Lower leg skin (tissue), 4 donors: Measurements from ENCODE around the gene TFAP2A. TPM values are rescaled to one million over a fixed set of nuclear protein-coding genes. Genes with fewer than 3 reads are reported as not detected.

Experiments
- DNase-seq, 2 donors: peaks; one replicate each; pipeline ENCODE4 v3.0.0-alpha.2; 2019; ENCODE audit warnings: low spot score in 2 of 2
- H3K4me3 ChIP-seq: fragments of 200-600 bp; sonication (generic); 2 replicates; pipeline ENCODE4 v1.5.1; 2017; ENCODE audit warnings: mild to moderate bottlenecking, low read depth; ENCODE audit not compliant: poor library complexity, severe bottlenecking
- CTCF ChIP-seq, 3 donors: fragments of 450-650 bp; IDR thresholded peaks; one replicate each; pipeline ENCODE4 v1.5.1; 2016; ENCODE audit warnings: antibody characterized with exemption in 3 of 3, mild to moderate bottlenecking in 3 of 3, moderate library complexity in 2 of 3
- POLR2A ChIP-seq, 2 donors: fragments of 450-650 bp; IDR thresholded peaks; one replicate each; pipeline ENCODE4 v1.6.1; 2016 to 2017; ENCODE audit warnings: antibody characterized with exemption in 2 of 2, mild to moderate bottlenecking in 1 of 2, moderate library complexity in 1 of 2
- WGBS, 2 donors: methylation state at CpG; one replicate each; pipeline ENCODE4 v1.1.5; 2018; 5-methylcytosine and 5-hydroxymethylcytosine counted together
- intact Hi-C: fragments of 100-400 bp; cut with DNase I; formaldehyde crosslinking; loops from one replicate; pipeline ENCODE4 v1.15.0; 2023; ENCODE audit warnings: low total_unique reads
- total RNA-seq, 4 donors: library from RNA; depleted of rRNA; stranded (reverse); fragments of >200 nt; gene quantifications; one replicate each; pipeline ENCODE4 v1.1.0, GENCODE V29; 2016

TFAP2A gene
- total RNA-seq, 4 donors from 2014 or later = 62.0 to 123 (median 63.7) TPM

GRCh38 chr6:10396785-10397184 lies 18.1 kb downstream of the TFAP2A start:
- H3K4me3 ChIP-seq = no peak overlapping the region
- intact Hi-C loops = no loop called here
- TF ChIP-seq POLR2A (IDR thresholded peaks at IDR 0.05) (no peak), CTCF (IDR thresholded peaks at IDR 0.05) (no peak)
- WGBS, 2 donors = 49% methylated on average over 3 of the region's 3 CpGs
- DNase-seq = no peak

GRCh38 chr6:10395704-10396546 lies 18.9 kb downstream of the TFAP2A start:
- TF ChIP-seq CTCF (IDR thresholded peaks at IDR 0.05) = no peak
- TF ChIP-seq POLR2A (IDR thresholded peaks at IDR 0.05) = no peak
- H3K4me3 ChIP-seq = no peak overlapping the region
- intact Hi-C loops = no loop called here
- no peak for DNase-seq
- WGBS, 2 donors = 45 to 48% methylated on average over 14 of the region's 14 CpGs

GRCh38 chr6:10395171-10395703 lies 19.6 kb downstream of the TFAP2A start:
- intact Hi-C loops = no loop called here
- TF ChIP-seq CTCF (IDR thresholded peaks at IDR 0.05) (no peak), POLR2A (IDR thresholded peaks at IDR 0.05) (no peak)
- no peak overlapping the region for H3K4me3 ChIP-seq
- DNase-seq = no peak
- WGBS, 2 donors = 36 to 42% methylated on average over 8 of the region's 8 CpGs

- TF ChIP-seq CTCF (IDR thresholded peaks at IDR 0.05) (no peak), POLR2A (IDR thresholded peaks at IDR 0.05) (no peak)
- DNase-seq = no peak
- no peak overlapping the region for H3K4me3 ChIP-seq
- 20 to 22% methylated on average over 8 of the region's 8 CpGs for WGBS, 2 donors
- intact Hi-C loops = no loop called here
Observed at GRCh38 chr6:10393544-10394225, 21.2 kb downstream of the TFAP2A start.

- no peak for DNase-seq
- no peak for TF ChIP-seq CTCF (IDR thresholded peaks at IDR 0.05)
- TF ChIP-seq POLR2A (IDR thresholded peaks at IDR 0.05) = no peak
- WGBS, 2 donors = 43 to 44% methylated on average over 10 of the region's 10 CpGs
- intact Hi-C loops = no loop called here
- no peak overlapping the region for H3K4me3 ChIP-seq
Observed at GRCh38 chr6:10391799-10392198, 23.1 kb downstream of the TFAP2A start.
